Peyer's patch (tissue), 4 donors: ENCODE data around the gene HS6ST3. TPM values are rescaled to one million over a fixed set of nuclear protein-coding genes. Genes with fewer than 3 reads are reported as not detected.

Experiments
- DNase-seq, 3 donors: peaks; one replicate each; pipeline ENCODE4 v3.0.0-alpha.2; 2017 to 2019
- H3K27ac ChIP-seq, 4 donors: fragments of 200-600 bp; sonication (generic); one replicate each; pipeline ENCODE4 v1.5.1; 2016 to 2019
- H3K27me3 ChIP-seq, 2 donors: fragments of 200-600 bp; sonication (generic); one replicate each; pipeline ENCODE4 v1.5.1; 2019
- H3K36me3 ChIP-seq, 3 donors: fragments of 200-600 bp; sonication (generic); one replicate each; pipeline ENCODE4 v1.5.1; 2016 to 2019
- H3K4me1 ChIP-seq, 4 donors: fragments of 200-600 bp; sonication (generic); one replicate each; pipeline ENCODE4 v1.5.1; 2016 to 2019
- H3K4me3 ChIP-seq, 4 donors: fragments of 200-600 bp; sonication (generic); 1 replicate in 3 of 4; 2 replicates in 1 of 4; pipeline ENCODE4 v1.5.1; 2016 to 2019; ENCODE audit warnings: mild to moderate bottlenecking in 1 of 4
- H3K9me3 ChIP-seq, 4 donors: fragments of 200-600 bp; sonication (generic); one replicate each; pipeline ENCODE4 v1.5.1; 2016 to 2019; ENCODE audit warnings: mild to moderate bottlenecking in 1 of 4
- POLR2A ChIP-seq, 2 donors: fragments of 450-650 bp; IDR thresholded peaks; one replicate each; pipeline ENCODE4 v1.5.1; 2017; ENCODE audit warnings: antibody characterized with exemption in 2 of 2, mild to moderate bottlenecking in 2 of 2, moderate library complexity in 2 of 2
- total RNA-seq, 4 donors: library from RNA; depleted of rRNA; stranded (reverse); fragments of >200 nt; gene quantifications; one replicate each; pipeline ENCODE4 v1.1.0, GENCODE V29; 2016
- TF ChIP-seq, protein P1 (sequence below), 6 experiments: fragments of 450-650 bp in 4 of 6; fragments of 200-600 bp in 2 of 6; sonication (generic) in 1 of 6; IDR thresholded peaks; one replicate each; pipeline ENCODE4 v1.5.1; 2017 to 2019; ENCODE audit warnings: antibody characterized with exemption in 6 of 6, mild to moderate bottlenecking in 3 of 6, moderate library complexity in 1 of 6

Gene HS6ST3
- total RNA-seq, 4 donors from 2014 or later = 0.09 TPM; not detected in 3

DNA sequence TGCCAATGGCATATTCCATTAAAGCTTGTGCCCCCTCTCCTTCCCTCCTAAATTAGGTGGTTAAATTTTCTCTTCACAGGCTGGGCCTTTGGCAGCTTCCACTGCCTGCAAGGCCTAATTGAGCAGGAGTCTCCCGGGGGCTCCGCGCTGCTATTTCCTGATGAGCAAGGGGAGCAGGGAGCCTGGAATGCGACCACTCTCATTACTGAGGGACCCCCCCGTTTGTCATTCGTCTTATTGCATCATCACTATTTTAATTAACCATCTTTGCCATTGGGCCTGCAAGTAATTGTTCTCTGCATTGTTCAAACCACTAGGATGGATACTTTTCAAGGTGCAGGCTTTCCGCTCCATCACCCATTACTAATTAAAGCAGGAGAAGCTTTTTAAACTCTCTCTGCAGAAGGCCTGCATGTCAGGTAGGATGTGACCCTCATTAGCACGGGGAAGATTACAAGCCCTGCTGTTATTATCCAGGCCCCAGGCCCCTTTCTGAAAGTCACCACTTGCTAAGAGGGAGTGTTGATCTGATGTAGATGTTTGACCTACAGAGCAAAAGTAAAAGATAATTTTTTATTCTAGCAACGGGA is 762.0 kb downstream of the HS6ST3 start:
- H3K27ac ChIP-seq = no peak overlapping the region
- H3K4me3 ChIP-seq = no peak overlapping the region
- H3K4me1 ChIP-seq = no peaks in the 10 kb centered on the region
- TF ChIP-seq POLR2A (IDR thresholded peaks at IDR 0.05) = no peak
- TF ChIP-seq, protein P1, sequence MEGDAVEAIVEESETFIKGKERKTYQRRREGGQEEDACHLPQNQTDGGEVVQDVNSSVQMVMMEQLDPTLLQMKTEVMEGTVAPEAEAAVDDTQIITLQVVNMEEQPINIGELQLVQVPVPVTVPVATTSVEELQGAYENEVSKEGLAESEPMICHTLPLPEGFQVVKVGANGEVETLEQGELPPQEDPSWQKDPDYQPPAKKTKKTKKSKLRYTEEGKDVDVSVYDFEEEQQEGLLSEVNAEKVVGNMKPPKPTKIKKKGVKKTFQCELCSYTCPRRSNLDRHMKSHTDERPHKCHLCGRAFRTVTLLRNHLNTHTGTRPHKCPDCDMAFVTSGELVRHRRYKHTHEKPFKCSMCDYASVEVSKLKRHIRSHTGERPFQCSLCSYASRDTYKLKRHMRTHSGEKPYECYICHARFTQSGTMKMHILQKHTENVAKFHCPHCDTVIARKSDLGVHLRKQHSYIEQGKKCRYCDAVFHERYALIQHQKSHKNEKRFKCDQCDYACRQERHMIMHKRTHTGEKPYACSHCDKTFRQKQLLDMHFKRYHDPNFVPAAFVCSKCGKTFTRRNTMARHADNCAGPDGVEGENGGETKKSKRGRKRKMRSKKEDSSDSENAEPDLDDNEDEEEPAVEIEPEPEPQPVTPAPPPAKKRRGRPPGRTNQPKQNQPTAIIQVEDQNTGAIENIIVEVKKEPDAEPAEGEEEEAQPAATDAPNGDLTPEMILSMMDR (IDR thresholded peaks at IDR 0.05) = no peak
- no peaks in the 10 kb centered on the region for H3K27me3 ChIP-seq
- no peaks in the 10 kb centered on the region for H3K9me3 ChIP-seq
- no peaks in the 10 kb centered on the region for H3K36me3 ChIP-seq
- DNase-seq = no peak

DNA sequence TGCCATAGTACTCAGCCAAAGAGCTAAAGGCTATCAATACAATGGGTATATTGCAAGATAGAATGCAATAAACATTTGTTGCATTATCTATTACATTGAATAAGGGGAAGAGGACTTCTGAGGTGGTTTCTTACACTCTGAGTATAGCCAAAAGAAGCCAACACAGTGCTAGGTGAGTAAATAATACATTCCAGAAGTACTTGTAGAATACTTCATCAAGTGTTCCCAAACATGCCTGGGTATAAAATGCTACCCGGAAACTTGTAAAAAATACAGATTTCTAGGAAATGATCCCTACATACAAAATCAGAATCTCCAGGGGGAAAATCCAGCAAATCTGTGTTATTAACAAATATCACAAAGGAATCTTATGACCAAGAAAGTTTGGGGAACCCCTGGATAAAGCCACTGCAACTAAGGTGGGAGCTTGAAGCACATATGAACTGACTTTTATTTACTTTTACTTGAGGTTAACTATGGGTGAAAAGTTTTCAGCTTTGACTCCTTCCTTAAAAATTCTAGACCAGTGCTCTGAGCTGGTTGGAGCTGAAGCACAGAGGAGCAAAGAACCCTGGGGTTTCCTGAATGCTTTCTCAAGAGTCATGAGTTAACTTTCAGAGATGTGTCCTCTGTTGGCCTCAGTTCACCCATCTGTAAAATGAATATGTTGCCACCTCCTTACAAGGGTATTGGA is 768.4 kb downstream of the HS6ST3 start:
- Histone ChIP-seq H3K27me3 (no peaks in the 10 kb centered on the region), H3K9me3 (no peaks in the 10 kb centered on the region), H3K36me3 (no peaks in the 10 kb centered on the region), H3K4me3 (no peak overlapping the region), H3K27ac (no peak overlapping the region), H3K4me1 (no peaks in the 10 kb centered on the region)
- TF ChIP-seq POLR2A (IDR thresholded peaks at IDR 0.05) = no peak
- TF ChIP-seq, protein P1 (IDR thresholded peaks at IDR 0.05) = no peak
- DNase-seq = no peak

DNA sequence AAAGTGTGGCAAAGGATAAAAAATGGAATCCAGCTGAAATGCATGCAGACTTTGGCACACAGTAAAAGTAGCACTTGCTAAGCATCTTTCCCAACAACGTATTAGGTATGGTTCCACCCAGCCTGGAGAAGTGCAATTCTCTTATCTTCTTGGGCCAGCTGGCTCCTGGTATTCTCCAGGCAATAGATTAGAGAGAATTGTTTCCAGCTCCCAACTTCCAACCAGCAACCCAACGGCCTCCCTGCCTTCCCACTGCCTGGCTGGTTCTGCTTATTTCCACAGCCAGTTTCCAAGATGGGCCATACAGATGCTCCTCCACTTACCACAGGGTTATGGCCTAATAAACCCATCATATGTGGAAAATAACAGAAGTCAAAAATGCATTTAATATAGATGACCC is 771.0 kb downstream of the HS6ST3 start:
- Histone ChIP-seq H3K36me3 (no peaks in the 10 kb centered on the region), H3K4me3 (no peak overlapping the region), H3K9me3 (no peaks in the 10 kb centered on the region), H3K27ac (no peak overlapping the region), H3K27me3 (no peaks in the 10 kb centered on the region), H3K4me1 (no peaks in the 10 kb centered on the region)
- TF ChIP-seq, protein P1 (IDR thresholded peaks at IDR 0.05) = no peak
- no peak for TF ChIP-seq POLR2A (IDR thresholded peaks at IDR 0.05)
- no peak for DNase-seq

DNA sequence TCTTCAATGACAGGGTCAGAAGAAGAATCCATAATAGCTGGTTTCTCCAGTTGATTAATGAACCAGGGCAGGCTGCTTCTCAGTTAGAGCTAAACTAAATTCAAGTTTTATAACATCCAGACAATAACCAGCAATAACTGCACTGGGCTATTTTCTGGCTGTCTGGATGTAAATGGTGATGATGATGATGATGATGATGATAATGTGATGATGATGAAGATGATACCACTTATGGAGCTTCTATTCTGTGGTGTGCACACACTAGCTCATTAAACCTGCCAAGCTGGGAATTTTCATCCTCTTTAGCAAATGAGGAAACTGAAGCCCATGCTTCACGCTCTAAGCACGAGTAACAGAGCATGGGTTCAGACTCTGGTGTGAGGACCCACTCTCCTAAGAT is 772.2 kb downstream of the HS6ST3 start:
- no peaks in the 10 kb centered on the region for H3K36me3 ChIP-seq
- TF ChIP-seq, protein P1 (IDR thresholded peaks at IDR 0.05) = no peak
- TF ChIP-seq POLR2A (IDR thresholded peaks at IDR 0.05) = no peak
- no peaks in the 10 kb centered on the region for H3K27me3 ChIP-seq
- H3K9me3 ChIP-seq = no peaks in the 10 kb centered on the region
- no peaks in the 10 kb centered on the region for H3K4me1 ChIP-seq
- no peak overlapping the region for H3K4me3 ChIP-seq
- H3K27ac ChIP-seq = no peak overlapping the region
- no peak for DNase-seq

DNA sequence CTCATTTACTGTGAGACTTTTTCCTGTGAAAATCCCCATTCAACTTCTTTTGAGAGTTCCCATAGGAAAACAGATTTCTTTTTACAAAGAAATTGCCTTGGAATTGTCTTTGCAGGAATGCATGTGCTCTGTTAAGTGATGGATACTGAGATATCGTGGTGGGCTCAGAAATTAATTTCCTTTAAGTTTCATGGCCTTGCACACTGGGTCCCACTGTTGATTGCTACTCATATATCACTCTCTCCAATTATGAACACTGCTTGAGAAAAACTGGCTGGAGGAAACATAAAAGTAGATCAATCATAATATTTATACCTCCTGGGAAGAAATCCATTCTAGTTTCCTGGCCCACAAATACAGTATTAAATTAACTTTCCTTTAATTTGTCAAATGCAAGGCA is 773.1 kb downstream of the HS6ST3 start:
- Histone ChIP-seq H3K27ac (no peak overlapping the region), H3K4me1 (no peaks in the 10 kb centered on the region), H3K27me3 (no peaks in the 10 kb centered on the region), H3K4me3 (no peak overlapping the region), H3K9me3 (no peaks in the 10 kb centered on the region), H3K36me3 (no peaks in the 10 kb centered on the region)
- TF ChIP-seq POLR2A (IDR thresholded peaks at IDR 0.05) = no peak
- TF ChIP-seq, protein P1 (IDR thresholded peaks at IDR 0.05) = no peak
- no peak for DNase-seq
